Neutrophil (primary cell): ENCODE measurements around the gene TUG1.

Experiments
- H3K27ac ChIP-seq: fragments of 200-600 bp; sonication (generic); 2 replicates; pipeline ENCODE4 v1.5.1; 2016; ENCODE audit warnings: mild to moderate bottlenecking, moderate library complexity
- H3K27me3 ChIP-seq: fragments of 200-600 bp; sonication (generic); 2 replicates; pipeline ENCODE4 v1.6.0; 2016; ENCODE audit warnings: mild to moderate bottlenecking
- H3K36me3 ChIP-seq: fragments of 200-600 bp; sonication (generic); 2 replicates; pipeline ENCODE4 v1.5.1; 2017
- H3K4me1 ChIP-seq, 2 experiments: fragments of 200-600 bp in 1 of 2; sonication (generic) in 1 of 2; 1 replicate in 1 of 2; 2 replicates in 1 of 2; pipeline versions ENCODE4 v1.5.1 to v1.6.1; 2013 to 2016; ENCODE audit warnings: low read depth in 1 of 2, low read length in 1 of 2, mild to moderate bottlenecking in 1 of 2, moderate library complexity in 1 of 2; ENCODE audit not compliant: control insufficient read depth in 1 of 2, insufficient read depth in 1 of 2
- H3K4me3 ChIP-seq, 2 experiments: fragments of 200-600 bp in 1 of 2; sonication (generic) in 1 of 2; 1 replicate in 1 of 2; 2 replicates in 1 of 2; pipeline ENCODE4 v1.5.1; 2013 to 2016; ENCODE audit warnings: low read depth in 1 of 2, low read length in 1 of 2, mild to moderate bottlenecking in 1 of 2, moderate library complexity in 1 of 2
- H3K9me3 ChIP-seq: fragments of 200-600 bp; sonication (generic); 2 replicates; pipeline ENCODE4 v1.5.1; 2016
- CTCF ChIP-seq: fragments of 200-600 bp; sonication (generic); IDR thresholded peaks from 2 replicates; pipeline ENCODE4 v1.5.1; 2016; ENCODE audit warnings: antibody characterized with exemption

TUG1 gene

GRCh38 chr22:30996462-30996861, 27.4 kb downstream of the TUG1 start:
- H3K4me3 ChIP-seq, result no peak overlapping the region
- no peaks in the 10 kb centered on the region for H3K4me1 ChIP-seq
- no peak for TF ChIP-seq CTCF
- H3K27ac ChIP-seq, result no peak overlapping the region
- no peaks in the 10 kb centered on the region for H3K36me3 ChIP-seq
- no peaks in the 10 kb centered on the region for H3K27me3 ChIP-seq
- no peaks in the 10 kb centered on the region for H3K9me3 ChIP-seq

GRCh38 chr22:30998329-30998728, 29.3 kb downstream of the TUG1 start:
- no peaks in the 10 kb centered on the region for H3K36me3 ChIP-seq
- no peak for TF ChIP-seq CTCF
- H3K4me1 ChIP-seq, result no peaks in the 10 kb centered on the region
- no peaks in the 10 kb centered on the region for H3K9me3 ChIP-seq
- no peak overlapping the region for H3K4me3 ChIP-seq
- no peak overlapping the region for H3K27ac ChIP-seq
- no peaks in the 10 kb centered on the region for H3K27me3 ChIP-seq

- no peak for TF ChIP-seq CTCF
- H3K9me3 ChIP-seq, result no peaks in the 10 kb centered on the region
- H3K27me3 ChIP-seq, result no peaks in the 10 kb centered on the region
- no peak overlapping the region for H3K27ac ChIP-seq
- no peaks in the 10 kb centered on the region for H3K4me1 ChIP-seq
- no peaks in the 10 kb centered on the region for H3K36me3 ChIP-seq
- no peak overlapping the region for H3K4me3 ChIP-seq
These were observed 32.2 kb downstream of the TUG1 start for GRCh38 chr22:31001124-31001770.

GRCh38 chr22:31005535-31005934, 36.5 kb downstream of the TUG1 start:
- H3K27ac ChIP-seq, result no peak overlapping the region

GRCh38 chr22:31019191-31019930, 50.3 kb downstream of the TUG1 start:
- H3K9me3 ChIP-seq, result no peaks in the 10 kb centered on the region
- H3K36me3 ChIP-seq, result no peaks in the 10 kb centered on the region
- TF ChIP-seq CTCF, result no peak
- no peak overlapping the region for H3K4me3 ChIP-seq
- no peak overlapping the region for H3K27ac ChIP-seq
- no peaks in the 10 kb centered on the region for H3K4me1 ChIP-seq
- peaks cover 11% of the 10 kb centered on the region for H3K27me3 ChIP-seq

More at GRCh38 chr22:31005535-31005934, 36.5 kb downstream of the TUG1 start:
- Histone ChIP-seq H3K36me3 (no peaks in the 10 kb centered on the region), H3K27me3 (no peaks in the 10 kb centered on the region), H3K4me1 (no peaks in the 10 kb centered on the region), H3K9me3 (no peaks in the 10 kb centered on the region), H3K4me3 (no peak overlapping the region)
- no peak for TF ChIP-seq CTCF
